CD4-positive, alpha-beta T cell (primary cell): ENCODE results near the gene PHYHIPL. TPM values are rescaled to one million over a fixed set of nuclear protein-coding genes. Genes with fewer than 3 reads are reported as not detected.

Experiments
- ATAC-seq: fragments of 200-7000 bp; cut with Tn5 transposase; one replicate; pipeline ENCODE4 v1.10.0; 2022; ENCODE audit warnings: mild to moderate bottlenecking; ENCODE audit not compliant: poor library complexity
- CTCF ChIA-PET: fragments of 350-600 bp; sonication (Branson Sonifier 250); formaldehyde crosslinking; loops from one replicate; lab custom pipeline; 2021; ENCODE audit warnings: antibody characterized with exemption, inconsistent platforms; lab: Charles Lee
- POLR2A ChIA-PET: fragments of 350-600 bp; sonication (Branson Sonifier 250); formaldehyde crosslinking; loops from one replicate; lab custom pipeline; 2021; ENCODE audit warnings: antibody characterized with exemption, inconsistent platforms; lab: Charles Lee
- DNase-seq, 14 experiments: peaks; one replicate each; pipeline ENCODE4 v3.0.0-alpha.2; 2013 to 2020; ENCODE audit warnings: mixed read lengths in 2 of 14
- H3K27ac ChIP-seq, 2 donors: one replicate each; pipeline versions ENCODE4 v1.5.1 to v1.7.0; 2013; ENCODE audit warnings: low read length in 2 of 2, low read depth in 1 of 2, mild to moderate bottlenecking in 1 of 2
- H3K27me3 ChIP-seq, 2 experiments: 1 replicate in 1 of 2; 2 replicates in 1 of 2; pipeline versions ENCODE4 v1.6.1 to v1.7.0; 2013; ENCODE audit warnings: low read length in 2 of 2, control low read depth in 1 of 2, mild to moderate bottlenecking in 1 of 2, moderate library complexity in 1 of 2; ENCODE audit not compliant: insufficient read depth in 2 of 2, control insufficient read depth in 1 of 2
- H3K36me3 ChIP-seq: one replicate; pipeline ENCODE4 v1.6.1; 2013; ENCODE audit warnings: low read length, control low read depth; ENCODE audit not compliant: insufficient read depth
- H3K4me1 ChIP-seq: one replicate; pipeline ENCODE4 v1.6.1; 2013; ENCODE audit warnings: low read length, control low read depth; ENCODE audit not compliant: insufficient read depth
- H3K4me3 ChIP-seq: one replicate; pipeline ENCODE4 v1.5.1; 2013; ENCODE audit warnings: mild to moderate bottlenecking, low read length, moderate library complexity
- H3K9me3 ChIP-seq, 2 experiments: 1 replicate in 1 of 2; 2 replicates in 1 of 2; pipeline versions ENCODE4 v1.6.1 to v1.7.0; 2013; ENCODE audit warnings: low read length in 2 of 2, mild to moderate bottlenecking in 2 of 2, control low read depth in 1 of 2, moderate library complexity in 1 of 2; ENCODE audit not compliant: control insufficient read depth in 1 of 2, insufficient read depth in 1 of 2
- H3K27ac Mint-ChIP-seq: one replicate; pipeline ENCODE4 v1.8.0; 2020; ENCODE audit warnings: mixed read lengths
- H3K27me3 Mint-ChIP-seq: one replicate; pipeline ENCODE4 v1.8.0; 2021; ENCODE audit warnings: mixed read lengths
- H3K36me3 Mint-ChIP-seq: one replicate; pipeline ENCODE4 v1.8.0; 2021; ENCODE audit warnings: low read depth, mixed read lengths
- H3K4me1 Mint-ChIP-seq: one replicate; pipeline ENCODE4 v1.8.0; 2021; ENCODE audit warnings: low read depth, mixed read lengths
- H3K4me3 Mint-ChIP-seq: one replicate; pipeline ENCODE4 v1.8.0; 2020; ENCODE audit warnings: mild to moderate bottlenecking, mixed read lengths
- H3K9me3 Mint-ChIP-seq: one replicate; pipeline ENCODE4 v1.8.0; 2020; ENCODE audit warnings: mixed read lengths
- intact Hi-C, 2 experiments: fragments of 100-400 bp; cut with DNase I in 1 of 2; cut with micrococcal nuclease in 1 of 2; formaldehyde crosslinking; loops; one replicate each; pipeline versions ENCODE4 v1.15.1 to v1.9.0; 2023 to 2025; cut with DNase I, micrococcal nuclease
- total RNA-seq, 174 experiments: library from RNA in 2 of 174; stranded (reverse) in 2 of 174; gene quantifications; one replicate each; pipeline ENCODE4 v1.2.3 and lab custom pipeline; 2021 to 2026
- TF ChIP-seq, protein P1 (sequence below): fragments of 200-600 bp; IDR thresholded peaks from one replicate; pipeline ENCODE4 v1.8.0; 2022; ENCODE audit warnings: antibody characterized with exemption, mild to moderate bottlenecking

The PHYHIPL gene
- total RNA-seq, 2 experiments from 2014 or later = not detected

DNA sequence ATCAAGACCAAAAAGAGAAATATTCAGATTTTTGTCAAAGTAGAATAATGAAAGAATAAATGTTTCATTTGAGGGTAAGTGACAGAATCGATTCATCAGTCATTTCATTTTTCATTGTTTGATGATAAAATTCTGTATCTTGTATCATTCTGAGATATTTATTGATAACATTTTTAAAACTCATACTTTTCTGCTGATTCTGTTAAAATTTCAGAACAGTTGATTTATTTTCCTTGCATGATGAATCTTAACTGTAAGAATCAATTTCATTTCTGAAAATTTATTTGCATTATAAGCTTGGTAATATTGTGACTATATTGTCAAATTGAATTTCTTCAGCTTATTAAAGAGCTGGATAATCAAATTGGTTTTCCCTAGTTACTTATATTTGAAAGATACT, 13.9 kb downstream of the PHYHIPL start:
- no peak overlapping the region for H3K27ac ChIP-seq
- H3K4me3 Mint-ChIP-seq = no peak overlapping the region
- H3K27me3 ChIP-seq = no peaks in the 10 kb centered on the region
- H3K9me3 Mint-ChIP-seq = no peaks in the 10 kb centered on the region
- H3K4me3 ChIP-seq = no peak overlapping the region
- ATAC-seq = no peak
- H3K4me1 ChIP-seq = no peaks in the 10 kb centered on the region
- TF ChIP-seq, protein P1, sequence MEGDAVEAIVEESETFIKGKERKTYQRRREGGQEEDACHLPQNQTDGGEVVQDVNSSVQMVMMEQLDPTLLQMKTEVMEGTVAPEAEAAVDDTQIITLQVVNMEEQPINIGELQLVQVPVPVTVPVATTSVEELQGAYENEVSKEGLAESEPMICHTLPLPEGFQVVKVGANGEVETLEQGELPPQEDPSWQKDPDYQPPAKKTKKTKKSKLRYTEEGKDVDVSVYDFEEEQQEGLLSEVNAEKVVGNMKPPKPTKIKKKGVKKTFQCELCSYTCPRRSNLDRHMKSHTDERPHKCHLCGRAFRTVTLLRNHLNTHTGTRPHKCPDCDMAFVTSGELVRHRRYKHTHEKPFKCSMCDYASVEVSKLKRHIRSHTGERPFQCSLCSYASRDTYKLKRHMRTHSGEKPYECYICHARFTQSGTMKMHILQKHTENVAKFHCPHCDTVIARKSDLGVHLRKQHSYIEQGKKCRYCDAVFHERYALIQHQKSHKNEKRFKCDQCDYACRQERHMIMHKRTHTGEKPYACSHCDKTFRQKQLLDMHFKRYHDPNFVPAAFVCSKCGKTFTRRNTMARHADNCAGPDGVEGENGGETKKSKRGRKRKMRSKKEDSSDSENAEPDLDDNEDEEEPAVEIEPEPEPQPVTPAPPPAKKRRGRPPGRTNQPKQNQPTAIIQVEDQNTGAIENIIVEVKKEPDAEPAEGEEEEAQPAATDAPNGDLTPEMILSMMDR = no peak
- ChIA-PET CTCF (no interaction called here), POLR2A (no interaction called here)
- H3K4me1 Mint-ChIP-seq = no peaks in the 10 kb centered on the region
- H3K36me3 Mint-ChIP-seq = no peaks in the 10 kb centered on the region
- intact Hi-C loops = no loop called here
- DNase-seq = no peak
- no peaks in the 10 kb centered on the region for H3K9me3 ChIP-seq
- no peaks in the 10 kb centered on the region for H3K36me3 ChIP-seq
- H3K27me3 Mint-ChIP-seq = no peaks in the 10 kb centered on the region
- H3K27ac Mint-ChIP-seq = no peak overlapping the region

DNA sequence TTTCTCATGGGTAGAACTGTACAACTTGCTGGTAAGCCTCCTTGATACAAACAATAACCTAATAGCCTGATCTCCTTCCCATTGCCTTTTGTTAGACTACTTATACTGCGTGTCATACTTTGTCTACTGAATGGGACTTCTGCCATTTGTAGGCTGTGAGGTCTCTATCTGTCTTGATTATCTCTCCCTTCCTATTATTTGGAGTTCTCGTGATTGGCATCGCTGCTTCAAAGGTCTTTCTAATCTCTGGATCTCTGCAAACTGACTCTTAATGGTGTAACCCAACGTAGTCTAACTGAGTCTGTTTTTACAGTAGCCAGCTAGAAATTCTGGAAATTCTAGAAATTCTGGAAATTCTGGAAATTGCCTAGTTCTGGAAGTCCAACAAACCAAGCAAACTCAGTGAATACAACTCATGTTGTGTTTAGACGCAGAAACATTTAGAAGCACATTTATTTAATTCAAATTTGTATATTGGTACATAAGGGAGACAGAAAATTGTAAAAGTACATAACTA, 29.8 kb downstream of the PHYHIPL start:
- no peaks in the 10 kb centered on the region for H3K36me3 ChIP-seq
- no peak overlapping the region for H3K4me3 ChIP-seq
- ChIA-PET POLR2A (interaction anchor here (0.7 kb wide), 1 partner anchor 185 kb away, joined by 3 read pairs; no protein-coding TSS in a partner anchor), CTCF (no interaction called here)
- no peak overlapping the region for H3K27ac Mint-ChIP-seq
- H3K4me3 Mint-ChIP-seq = no peak overlapping the region
- H3K9me3 ChIP-seq = peaks cover 0 to 10% of the 10 kb centered on the region in 2 experiments
- no peaks in the 10 kb centered on the region for H3K4me1 Mint-ChIP-seq
- intact Hi-C loops = no loop called here
- H3K27ac ChIP-seq = no peak overlapping the region
- TF ChIP-seq, protein P1 = no peak
- no peak for ATAC-seq
- H3K36me3 Mint-ChIP-seq = no peaks in the 10 kb centered on the region
- no peak for DNase-seq
- no peaks in the 10 kb centered on the region for H3K27me3 ChIP-seq
- peaks cover 8% of the 10 kb centered on the region for H3K9me3 Mint-ChIP-seq
- no peaks in the 10 kb centered on the region for H3K27me3 Mint-ChIP-seq
- H3K4me1 ChIP-seq = no peaks in the 10 kb centered on the region

GRCh38 chr10:59212301-59212798, 35.9 kb downstream of the PHYHIPL start:
- Histone ChIP-seq H3K4me1 (no peaks in the 10 kb centered on the region), H3K27ac (no peak overlapping the region), H3K27me3 (no peaks in the 10 kb centered on the region), H3K4me3 (no peak overlapping the region), H3K36me3 (no peaks in the 10 kb centered on the region), H3K9me3 (peaks cover 0 to 5% of the 10 kb centered on the region in 2 experiments)
- Mint-ChIP-seq H3K4me1 (no peaks in the 10 kb centered on the region), H3K36me3 (no peaks in the 10 kb centered on the region), H3K27ac (no peak overlapping the region), H3K4me3 (no peak overlapping the region), H3K9me3 (peaks cover 3% of the 10 kb centered on the region), H3K27me3 (no peaks in the 10 kb centered on the region)
- TF ChIP-seq, protein P1 = no peak
- ATAC-seq (no peak), DNase-seq (no peak)
- intact Hi-C loops = no loop called here
- POLR2A ChIA-PET = no interaction called here
- CTCF ChIA-PET = no interaction called here
